K562 (cell line): ENCODE data around the gene ANKLE1. TPM values are rescaled to one million over a fixed set of nuclear protein-coding genes. Genes with fewer than 3 reads are reported as not detected.
A peak's percentile ranks its signal among the peaks of the same experiment; 100 is the strongest.

Experiments used
- ATAC-seq: fragments of 200-7000 bp; cut with Tn5 transposase; 3 replicates; pipeline ENCODE4 v1.9.1; 2020; ENCODE audit warnings: moderate library complexity
- BruUV-seq: library from RNA; stranded (reverse); fragments of 400-500 nt; replicated peaks from 2 replicates; lab custom pipeline; 2021; lab: Mats Ljungman, UMichigan
- CTCF ChIA-PET: fragments of 300-600 bp; formaldehyde crosslinking; extraction: SDS; loops from one replicate; lab custom pipeline; 2021; ENCODE audit warnings: low intra/inter-chr PET ratio; lab: Yijun Ruan, JAX
- POLR2A ChIA-PET: fragments of 300-600, 350-650 bp; sonication (Branson Sonifier 250); formaldehyde crosslinking; extraction: SDS; loops from one replicate; lab custom pipeline; 2021; ENCODE audit warnings: antibody characterized with exemption, inconsistent platforms; lab: Yijun Ruan, JAX
- DNase-seq, 4 experiments: peaks; one replicate each; pipeline versions ENCODE4 v3.0.0 to v3.0.0-alpha.2; 2011 to 2018; ENCODE audit warnings: low spot score in 3 of 4, mixed read lengths in 3 of 4; ENCODE audit errors: extremely low read depth in 1 of 4
- FAIRE-seq: peaks from 2 replicates; lab custom pipeline; 2011; peaks lifted over from hg19 to GRCh38; lab: Jason Lieb, UNC
- H2AFZ ChIP-seq: 2 replicates; pipeline ENCODE4 v1.6.0; 2011; ENCODE audit warnings: low read depth, low read length, control low read depth, inconsistent platforms
- H3K27ac ChIP-seq: fragments of 200-600 bp; 3 replicates; pipeline ENCODE4 v1.8.0; 2011; ENCODE audit warnings: low read depth, mild to moderate bottlenecking, control low read depth, inconsistent platforms, low read length, moderate library complexity, mixed read lengths; ENCODE audit errors: extremely low read depth
- H3K27me3 ChIP-seq, 2 experiments: fragments of 300-600 bp in 1 of 2; 2 replicates in 1 of 2; 3 replicates in 1 of 2; pipeline versions ENCODE4 v1.6.0 to v1.8.0; 2011; ENCODE audit warnings: inconsistent platforms in 2 of 2, low read length in 2 of 2, mild to moderate bottlenecking in 1 of 2, mixed read lengths in 1 of 2, moderate library complexity in 1 of 2; ENCODE audit not compliant: control insufficient read depth in 2 of 2, insufficient read depth in 2 of 2
- H3K36me3 ChIP-seq: fragments of 300-600 bp; 3 replicates; pipeline ENCODE4 v1.8.0; 2011; ENCODE audit warnings: mild to moderate bottlenecking, low read length, inconsistent platforms; ENCODE audit not compliant: control insufficient read depth, insufficient read depth
- H3K4me1 ChIP-seq, 2 experiments: fragments of 200-600 bp in 1 of 2; replicated peaks in 1 of 2; 2 replicates in 1 of 2; 3 replicates in 1 of 2; pipeline versions ENCODE4 v1.5.1 to v1.8.0; 2011; ENCODE audit warnings: inconsistent platforms in 2 of 2, low read length in 2 of 2, mild to moderate bottlenecking in 1 of 2, mixed read lengths in 1 of 2, moderate library complexity in 1 of 2; ENCODE audit not compliant: control insufficient read depth in 2 of 2, insufficient read depth in 2 of 2
- H3K4me2 ChIP-seq: 2 replicates; pipeline ENCODE4 v1.6.1; 2011; ENCODE audit warnings: low read length, control low read depth, inconsistent platforms, mixed read lengths; ENCODE audit not compliant: insufficient read depth
- H3K4me3 ChIP-seq: fragments of 200-600 bp; sonication (generic), shearing (Covaris generic); 2 replicates; pipeline ENCODE4 v1.5.1; 2016; ENCODE audit warnings: control low read depth, inconsistent platforms
- H3K79me2 ChIP-seq: fragments of 200-600 bp; 3 replicates; pipeline ENCODE4 v1.8.0; 2011; ENCODE audit warnings: low read length, inconsistent platforms; ENCODE audit not compliant: control insufficient read depth, insufficient read depth
- H3K9ac ChIP-seq, 2 experiments: 2 replicates each; pipeline versions ENCODE4 v1.6.0 to v1.6.1; 2011; ENCODE audit warnings: low read depth in 2 of 2, low read length in 2 of 2, control low read depth in 1 of 2, inconsistent platforms in 1 of 2, mild to moderate bottlenecking in 1 of 2, mixed read lengths in 1 of 2; ENCODE audit not compliant: insufficient read depth in 1 of 2
- H3K9me1 ChIP-seq: one replicate; pipeline ENCODE4 v1.6.0; 2011; ENCODE audit warnings: inconsistent platforms, mild to moderate bottlenecking, low read length, moderate library complexity; ENCODE audit not compliant: control insufficient read depth, insufficient read depth
- H3K9me3 ChIP-seq: replicated peaks from 2 replicates; pipeline ENCODE4 v1.5.1; 2011; ENCODE audit warnings: low read depth, low read length, inconsistent platforms; ENCODE audit not compliant: control insufficient read depth, insufficient read depth
- H4K20me1 ChIP-seq: replicated peaks from 2 replicates; pipeline ENCODE4 v1.6.1; 2011; ENCODE audit warnings: low read length, inconsistent platforms, mixed read lengths; ENCODE audit not compliant: control insufficient read depth, insufficient read depth
- ARHGAP35 ChIP-seq: fragments of 450-650 bp; IDR thresholded peaks from 2 replicates; pipeline ENCODE4 v1.6.1; 2018; ENCODE audit not compliant: partially characterized antibody
- COPS2 ChIP-seq: fragments of 450-650 bp; conservative IDR thresholded peaks from 2 replicates; pipeline ENCODE4 v1.6.1; 2016; ENCODE audit warnings: mild to moderate bottlenecking, moderate library complexity
- GABPB2 ChIP-seq: fragments of 250-450 bp; sonication (Bioruptor Pico); conservative IDR thresholded peaks from 2 replicates; pipeline ENCODE4 v1.5.1; 2021; ENCODE audit warnings: mild to moderate bottlenecking
- GATA2 ChIP-seq: sonication (generic); formaldehyde crosslinking; IDR thresholded peaks from 2 replicates; pipeline ENCODE4 v1.4.0; 2020; ENCODE audit warnings: mild to moderate bottlenecking, missing genetic modification reagents
- JUN ChIP-seq, 2 experiments: sonication (generic) in 1 of 2; formaldehyde crosslinking in 1 of 2; IDR thresholded peaks; 2 replicates each; pipeline versions ENCODE4 v1.6.1 to v1.8.0; 2012 to 2022; ENCODE audit warnings: borderline replicate concordance in 2 of 2, mild to moderate bottlenecking in 2 of 2, improper control_type of control experiment in 1 of 2, low read depth in 1 of 2, low read length in 1 of 2, missing genetic modification reagents in 1 of 2
- MAFF ChIP-seq: IDR thresholded peaks from 2 replicates; pipeline ENCODE4 v1.6.1; 2012; ENCODE audit warnings: low read length, improper control_type of control experiment
- POLR2G ChIP-seq: fragments of 200-400 bp; formaldehyde crosslinking; IDR thresholded peaks from 2 replicates; pipeline ENCODE4 v1.6.1; 2017; ENCODE audit warnings: low read depth, mild to moderate bottlenecking, antibody characterized with exemption, low read length, moderate library complexity
- RBM22 ChIP-seq: fragments of 200-400 bp; formaldehyde crosslinking; IDR thresholded peaks from 2 replicates; pipeline ENCODE4 v1.6.1; 2018; ENCODE audit warnings: low read length, low read depth; ENCODE audit not compliant: poor library complexity, severe bottlenecking
- RHOXF2B ChIP-seq: fragments of 250-450 bp; sonication (Bioruptor Pico); conservative IDR thresholded peaks from 2 replicates; pipeline ENCODE4 v1.5.1; 2021
- SPI1 ChIP-seq: IDR thresholded peaks from 2 replicates; pipeline ENCODE4 v1.6.1; 2011; ENCODE audit warnings: low read depth, low read length, control low read depth, borderline replicate concordance
- ZBTB33 ChIP-seq: sonication (generic); formaldehyde crosslinking; IDR thresholded peaks from 2 replicates; pipeline ENCODE4 v1.8.1; 2023; ENCODE audit warnings: mild to moderate bottlenecking, missing genetic modification reagents
- WGBS: fragments of 100-300 bp; shearing (Covaris generic); methylation state at CpG from one replicate; pipeline ENCODE4 v1.1.6; 2016; ENCODE audit warnings: low coverage, mixed read lengths; ENCODE audit not compliant: insufficient coverage; ENCODE audit errors: missing lambda C conversion rate; 5-methylcytosine and 5-hydroxymethylcytosine counted together
- in situ Hi-C: fragments of 300-500 bp; cut with MboI; formaldehyde crosslinking; loops from 4 replicates; pipeline ENCODE4 v1.15.0; 2018; ENCODE audit warnings: inconsistent platforms, mixed read lengths
- intact Hi-C: fragments of 100-400 bp; cut with micrococcal nuclease; formaldehyde crosslinking; loops from 2 replicates; pipeline ENCODE4 v1.14.2; 2022
- polyA plus RNA-seq, 8 experiments: library from polyadenylated mRNA; depleted of rRNA in 4 of 8; stranded (reverse) in 5 of 8; unstranded in 3 of 8; fragments of >200 nt; fragmentation: Nextera tagmentation in 2 of 8; fragmentation: Illumina TruSeq in 1 of 8; extraction: Ambion mirVana in 2 of 8; extraction: Trizol in 1 of 8; gene quantifications; 2 replicates each; pipeline versions ENCODE4 v1.2.1 to v1.2.3, GENCODE V29; 2011 to 2014; ENCODE audit warnings: inconsistent platforms in 1 of 8, missing spikeins in 1 of 8
- total RNA-seq, 7 experiments: library from RNA; depleted of rRNA in 6 of 7; stranded (reverse); fragments of >200 nt in 6 of 7; fragmentation: Illumina TruSeq in 2 of 7; extraction: Trizol in 2 of 7; gene quantifications; 2 replicates each; pipeline versions ENCODE4 v1.2.1 to v1.2.3, GENCODE V29; 2011 to 2021; ENCODE audit warnings: low replicate concordance in 1 of 7

ANKLE1 gene
- total and polyA plus RNA-seq, 9 of the 15 experiments (the other 6 are each of a cell fraction or from before 2014, with no cell fraction given): 0.63 to 9.2 (median 2.9) TPM

GRCh38 chr19:17319473-17320238 lies 38.0 kb downstream of the ANKLE1 start (continued):
- TF ChIP-seq SPI1: no peak
- no peak for TF ChIP-seq JUN (IDR thresholded peaks at IDR 0.05; ENCODE audit: borderline replicate concordance, low read depth, low read length)
- no peak for TF ChIP-seq JUN (CRISPR knock-in tag; IDR thresholded peaks at IDR 0.05; ENCODE audit: borderline replicate concordance)
- TF ChIP-seq RBM22: no peak
- TF ChIP-seq MAFF: no peak
- no peak for TF ChIP-seq ARHGAP35
- TF ChIP-seq GABPB2 (CRISPR knock-in tag): no peak
- TF ChIP-seq RHOXF2B (CRISPR knock-in tag): no peak
- TF ChIP-seq GATA2 (CRISPR knock-in tag): no peak

GRCh38 chr19:17320435-17320834 lies 38.7 kb downstream of the ANKLE1 start:
- 78% methylated on average over 9 of the region's 11 CpGs for WGBS
- DNase-seq: no peak
- Histone ChIP-seq H3K4me2 (no peak overlapping the region), H3K4me1 (peaks cover 5 to 39% of the 10 kb centered on the region in 2 experiments; a peak in 4 of 5 replicates), H3K27ac (no peak overlapping the region), H2AFZ (no peak overlapping the region), H4K20me1 (no peaks in the 10 kb centered on the region), H3K79me2 (no peaks in the 10 kb centered on the region; the same call in 2 of the 3 replicates), H3K9me3 (no peaks in the 10 kb centered on the region), H3K36me3 (peaks cover 54% of the 10 kb centered on the region), H3K27me3 (no peaks in the 10 kb centered on the region), H3K4me3 (no peak overlapping the region), H3K9ac (no peak overlapping the region), H3K9me1 (no peaks in the 10 kb centered on the region)
- CTCF ChIA-PET: no interaction called here
- TF ChIP-seq ZBTB33 (CRISPR knock-in tag): 0 out of 2 replicates have a peak, but pooled peaks have one; percentile 20
- no peak for TF ChIP-seq COPS2
- peak; percentile 50; the same call in 1 of the 2 replicates for TF ChIP-seq POLR2G
- intact Hi-C loops (no loop called here), in situ Hi-C loops (no loop called here)
- no peak for ATAC-seq
- no peak for FAIRE-seq
- BruUV-seq: no TSS peak
- POLR2A ChIA-PET: interaction anchor here (6.9 kb wide), 1 partner anchor 14 kb away, joined by 41 read pairs; the partner anchor contains the start of gene ANO8
